Immature natural killer cell (primary cell): ENCODE measurements around the gene EIF3D. TPM values are rescaled to one million over a fixed set of nuclear protein-coding genes. Genes with fewer than 3 reads are reported as not detected.
"Not testable (repeated sequence)": the region's sequence is repeated elsewhere in the genome, so short reads cannot be mapped to it uniquely, and the experiment has no call there.

ENCODE experiments used
- DNase-seq, 3 donors: peaks; one replicate each; pipeline ENCODE4 v3.0.0; 2022; ENCODE audit warnings: mixed read lengths in 1 of 3
- H3K27ac Mint-ChIP-seq, 6 donors: one replicate each; pipeline ENCODE4 v1.8.0; 2020; ENCODE audit warnings: mixed read lengths in 6 of 6, mild to moderate bottlenecking in 5 of 6, inconsistent platforms in 4 of 6, moderate library complexity in 3 of 6
- H3K27me3 Mint-ChIP-seq, 3 donors: one replicate each; pipeline ENCODE4 v1.8.0; 2020 to 2021; ENCODE audit warnings: low read depth in 3 of 3, mild to moderate bottlenecking in 3 of 3, mixed read lengths in 3 of 3, moderate library complexity in 3 of 3, inconsistent platforms in 1 of 3
- H3K36me3 Mint-ChIP-seq, 3 donors: one replicate each; pipeline ENCODE4 v1.8.0; 2020; ENCODE audit warnings: mixed read lengths in 3 of 3, inconsistent platforms in 2 of 3, mild to moderate bottlenecking in 2 of 3
- H3K4me1 Mint-ChIP-seq, 2 donors: one replicate each; pipeline ENCODE4 v1.8.0; 2020; ENCODE audit warnings: inconsistent platforms in 2 of 2, mild to moderate bottlenecking in 2 of 2, mixed read lengths in 2 of 2, moderate library complexity in 1 of 2
- H3K4me3 Mint-ChIP-seq, 5 donors: one replicate each; pipeline ENCODE4 v1.8.0; 2020; ENCODE audit warnings: mild to moderate bottlenecking in 5 of 5, mixed read lengths in 5 of 5, inconsistent platforms in 3 of 5, moderate library complexity in 3 of 5
- H3K9me3 Mint-ChIP-seq, 6 donors: one replicate each; pipeline ENCODE4 v1.8.0; 2020; ENCODE audit warnings: mild to moderate bottlenecking in 6 of 6, mixed read lengths in 6 of 6, inconsistent platforms in 4 of 6, moderate library complexity in 3 of 6
- polyA plus RNA-seq, 3 donors: library from polyadenylated mRNA; unstranded; fragments of 300-500 nt; fragmentation: Illumina TruSeq; gene quantifications; one replicate each; pipeline ENCODE4 v1.2.3, GENCODE V29; 2021

Gene EIF3D
- polyA plus RNA-seq, 3 donors from 2014 or later, result 95.1 to 155 (median 124) TPM

DNA sequence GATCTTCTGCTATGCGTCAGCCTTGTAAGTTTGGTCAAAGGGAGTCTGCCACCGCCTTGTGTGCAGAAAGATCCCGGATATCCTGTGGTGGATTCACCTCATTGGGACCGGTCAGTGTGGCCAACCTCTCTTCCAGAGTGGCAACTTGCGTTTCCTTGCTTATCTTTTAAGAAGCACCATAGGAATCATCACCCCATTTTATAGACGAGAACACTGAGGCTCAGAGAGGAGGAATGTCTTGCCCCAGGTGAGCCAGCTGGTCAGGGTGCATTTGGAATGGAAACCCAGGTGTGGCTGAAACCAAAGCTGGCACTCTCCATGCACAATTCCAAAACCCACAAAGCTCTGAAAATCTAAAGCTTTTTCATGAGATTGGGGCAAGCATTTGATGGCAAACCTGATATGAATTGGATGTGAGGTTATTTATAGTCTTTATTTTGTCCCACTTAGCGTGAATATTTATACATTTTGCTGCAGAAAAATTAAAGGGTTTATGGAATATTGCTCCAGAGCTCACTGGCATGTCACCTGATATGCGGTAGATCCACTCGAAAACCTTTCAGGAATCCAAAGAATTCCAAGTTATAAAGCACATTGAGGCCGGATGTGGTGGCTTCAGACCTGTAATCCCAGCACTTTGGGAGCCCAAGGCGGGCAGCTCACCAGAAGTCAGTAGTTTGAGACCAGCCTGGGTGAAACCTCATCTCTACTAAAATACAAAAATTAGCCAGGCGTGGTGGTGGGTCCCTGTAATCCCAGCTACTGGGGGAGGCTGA, 12.1 kb upstream of the EIF3D start:
- no peaks in the 10 kb centered on the region for H3K36me3 Mint-ChIP-seq
- H3K4me3 Mint-ChIP-seq, result no peak overlapping the region
- H3K9me3 Mint-ChIP-seq, result no peaks in the 10 kb centered on the region
- peaks cover 0 to 10% (median 1%) of the 10 kb centered on the region in 3 donors for H3K27me3 Mint-ChIP-seq
- no peak for DNase-seq
- H3K4me1 Mint-ChIP-seq, result no peaks in the 10 kb centered on the region
- no peak overlapping the region for H3K27ac Mint-ChIP-seq

GRCh38 chr22:36538529-36538928, 9.6 kb upstream of the EIF3D start:
- no peak for DNase-seq
- no peaks in the 10 kb centered on the region for H3K4me1 Mint-ChIP-seq
- H3K4me3 Mint-ChIP-seq, result no peak overlapping the region
- no peaks in the 10 kb centered on the region for H3K36me3 Mint-ChIP-seq
- H3K27me3 Mint-ChIP-seq, result peaks cover 0 to 10% (median 0%) of the 10 kb centered on the region in 3 donors
- no peak overlapping the region for H3K27ac Mint-ChIP-seq
- no peaks in the 10 kb centered on the region for H3K9me3 Mint-ChIP-seq

GRCh38 chr22:36536717-36537116, 7.8 kb upstream of the EIF3D start:
- no peak overlapping the region for H3K27ac Mint-ChIP-seq
- H3K9me3 Mint-ChIP-seq, result no peaks in the 10 kb centered on the region

GRCh38 chr22:36533320-36533719, 4.4 kb upstream of the EIF3D start:
- H3K36me3 Mint-ChIP-seq, H3K9me3 Mint-ChIP-seq, H3K4me3 Mint-ChIP-seq, H3K27ac Mint-ChIP-seq, DNase-seq: not testable (repeated sequence)
- peaks cover 10 to 11% of the 10 kb centered on the region in 2 donors for H3K4me1 Mint-ChIP-seq
- H3K27me3 Mint-ChIP-seq, result peaks cover 6 to 11% (median 8%) of the 10 kb centered on the region in 3 donors

More at GRCh38 chr22:36536717-36537116, 7.8 kb upstream of the EIF3D start:
- Mint-ChIP-seq H3K4me1 (peaks cover 0 to under 1% of the 10 kb centered on the region in 2 donors), H3K27me3 (peaks cover 0 to 14% (median 0%) of the 10 kb centered on the region in 3 donors), H3K4me3 (no peak overlapping the region), H3K36me3 (no peaks in the 10 kb centered on the region)
- DNase-seq, result no peak

- DNase-seq, result no peak
- Mint-ChIP-seq H3K4me1 (peaks cover 19% of the 10 kb centered on the region in 2 donors), H3K9me3 (no peaks in the 10 kb centered on the region), H3K4me3 (no peak overlapping the region), H3K36me3 (no peaks in the 10 kb centered on the region), H3K27me3 (peaks cover 6 to 11% (median 8%) of the 10 kb centered on the region in 3 donors), H3K27ac (peak overlapping the region in 1 of 6 donors; percentile 75)
Measured at GRCh38 chr22:36532466-36532865, 3.5 kb upstream of the EIF3D start.

- Mint-ChIP-seq H3K9me3 (no peaks in the 10 kb centered on the region), H3K4me3 (peak overlapping the region; percentile 96 to 98 (median 97)), H3K27me3 (peaks cover 6 to 11% (median 8%) of the 10 kb centered on the region in 3 donors), H3K27ac (peak overlapping the region; percentile 97 to 100 (median 98)), H3K36me3 (peaks cover 16 to 29% (median 25%) of the 10 kb centered on the region in 3 donors), H3K4me1 (peaks cover 25 to 39% of the 10 kb centered on the region in 2 donors)
- peak in 1 of 3 donors; percentile 13 for DNase-seq
Measured at GRCh38 chr22:36528341-36528740, 625 bp downstream of the EIF3D start.

DNA sequence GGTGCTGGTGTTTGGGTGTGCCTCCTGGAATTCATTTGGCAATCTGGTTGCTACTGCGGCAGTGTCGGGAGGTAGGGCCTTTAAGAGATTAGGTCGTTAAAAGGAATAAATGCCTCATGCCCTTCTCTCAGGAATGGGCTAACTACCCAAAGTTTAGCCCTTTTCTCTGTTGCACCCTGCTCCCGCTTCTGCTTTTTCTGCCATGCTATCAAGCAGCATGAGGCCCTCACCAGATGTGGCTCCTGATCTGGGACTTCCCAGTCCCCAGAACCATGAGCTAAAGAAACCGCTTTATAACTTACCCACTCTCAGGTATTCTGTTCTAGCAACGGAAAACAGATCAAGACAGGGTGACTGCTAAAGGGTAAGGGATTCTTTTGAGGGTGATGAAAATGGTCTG, 6.3 kb downstream of the EIF3D start:
- Mint-ChIP-seq H3K27me3 (peaks cover 0 to 2% (median 0%) of the 10 kb centered on the region in 3 donors), H3K4me3 (no peak overlapping the region), H3K27ac (no peak overlapping the region), H3K4me1 (peaks cover 8 to 23% of the 10 kb centered on the region in 2 donors), H3K36me3 (peaks cover 26 to 66% (median 42%) of the 10 kb centered on the region in 3 donors), H3K9me3 (no peaks in the 10 kb centered on the region)
- DNase-seq, result no peak

- Mint-ChIP-seq H3K27ac (no peak overlapping the region), H3K9me3 (no peaks in the 10 kb centered on the region), H3K36me3 (peaks cover 32 to 79% (median 47%) of the 10 kb centered on the region in 3 donors), H3K27me3 (peaks cover 0 to 3% (median 0%) of the 10 kb centered on the region in 3 donors), H3K4me1 (peaks cover under 1 to 1% of the 10 kb centered on the region in 2 donors), H3K4me3 (no peak overlapping the region)
- DNase-seq, result no peak
Measured at GRCh38 chr22:36520423-36520822, 8.5 kb downstream of the EIF3D start.

- not testable (repeated sequence) for H3K27ac Mint-ChIP-seq, H3K4me1 Mint-ChIP-seq, DNase-seq, H3K4me3 Mint-ChIP-seq, H3K9me3 Mint-ChIP-seq, H3K27me3 Mint-ChIP-seq
- peaks cover 32 to 78% (median 49%) of the 10 kb centered on the region in 3 donors for H3K36me3 Mint-ChIP-seq
Measured at GRCh38 chr22:36519906-36520305, 9.1 kb downstream of the EIF3D start.

- H3K4me3 Mint-ChIP-seq, result no peak overlapping the region
- H3K27ac Mint-ChIP-seq, result peak overlapping the region in 1 of 6 donors; percentile 55
- peaks cover 48 to 79% (median 58%) of the 10 kb centered on the region in 3 donors for H3K36me3 Mint-ChIP-seq
- peaks cover 0 to 3% of the 10 kb centered on the region in 2 donors for H3K4me1 Mint-ChIP-seq
- H3K9me3 Mint-ChIP-seq, result no peaks in the 10 kb centered on the region
- no peak for DNase-seq
- H3K27me3 Mint-ChIP-seq, result peaks cover 0 to 4% (median 1%) of the 10 kb centered on the region in 3 donors
Measured at GRCh38 chr22:36514766-36515165, 14.2 kb downstream of the EIF3D start.

GRCh38 chr22:36512991-36513390, 16.0 kb downstream of the EIF3D start:
- Mint-ChIP-seq H3K4me3 (no peak overlapping the region), H3K9me3 (no peaks in the 10 kb centered on the region), H3K36me3 (peaks cover 43 to 66% (median 52%) of the 10 kb centered on the region in 3 donors), H3K4me1 (peaks cover 0 to 5% of the 10 kb centered on the region in 2 donors), H3K27ac (peak overlapping the region in 1 of 6 donors; percentile 25), H3K27me3 (peaks cover 1 to 4% (median 2%) of the 10 kb centered on the region in 3 donors)
- no peak for DNase-seq

GRCh38 chr22:36512333-36512732, 16.6 kb downstream of the EIF3D start:
- Mint-ChIP-seq H3K4me1 (peaks cover 4 to 9% of the 10 kb centered on the region in 2 donors), H3K9me3 (no peaks in the 10 kb centered on the region), H3K27ac (peak overlapping the region in 3 of 6 donors; percentile 25 to 49 (median 43)), H3K36me3 (peaks cover 43 to 61% (median 51%) of the 10 kb centered on the region in 3 donors), H3K27me3 (peaks cover 1 to 4% (median 2%) of the 10 kb centered on the region in 3 donors), H3K4me3 (no peak overlapping the region)
- no peak for DNase-seq

DNA sequence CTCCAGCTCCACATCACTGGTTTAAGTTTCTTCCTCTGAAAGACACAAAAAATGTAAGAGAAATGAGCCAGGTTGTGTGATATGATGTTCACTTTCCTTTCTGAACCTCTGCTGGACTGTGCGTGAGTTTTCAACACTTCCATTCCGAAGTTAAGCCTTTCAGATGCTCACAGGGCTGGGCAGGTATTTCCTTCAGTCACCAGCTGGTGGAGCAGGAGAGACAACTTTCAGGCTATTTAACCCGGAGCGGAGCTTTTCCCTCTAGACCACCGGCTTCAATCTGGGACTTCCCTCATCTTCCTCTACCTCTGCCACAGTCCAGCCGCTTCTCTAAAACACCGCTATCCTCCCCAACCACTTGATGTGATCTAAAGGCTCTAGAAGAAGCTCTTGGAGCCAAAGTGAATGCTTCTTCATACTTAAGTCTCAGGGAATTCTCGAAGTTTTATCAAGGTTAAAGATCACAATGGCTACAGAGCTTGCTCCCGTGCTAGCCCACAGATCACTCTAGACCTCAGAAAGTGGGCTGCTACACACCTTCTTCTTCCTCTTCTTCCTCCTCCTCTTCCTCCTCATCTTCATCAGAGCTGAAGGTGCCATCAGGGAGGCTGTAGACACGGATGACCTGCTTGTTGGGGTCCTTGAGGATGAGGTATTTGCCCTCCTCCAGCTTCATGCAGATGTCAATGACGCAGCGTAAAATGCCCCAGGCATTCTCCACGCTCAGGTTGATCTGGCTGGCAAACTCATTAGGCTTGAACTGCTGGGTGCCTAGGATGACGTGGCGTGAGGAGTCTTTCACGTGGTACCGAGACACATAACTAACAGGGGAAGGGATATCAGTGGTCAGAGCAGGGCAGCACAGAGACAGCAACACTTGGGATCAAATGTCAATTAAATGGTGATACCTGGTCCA, 17.7 kb downstream of the EIF3D start:
- peaks cover 37 to 50% (median 43%) of the 10 kb centered on the region in 3 donors for H3K36me3 Mint-ChIP-seq
- peak in 1 of 3 donors; percentile 26 for DNase-seq
- peak overlapping the region; percentile 43 to 80 (median 70) for H3K27ac Mint-ChIP-seq
- no peaks in the 10 kb centered on the region for H3K9me3 Mint-ChIP-seq
- no peak overlapping the region for H3K4me3 Mint-ChIP-seq
- H3K27me3 Mint-ChIP-seq, result peaks cover 1 to 4% (median 2%) of the 10 kb centered on the region in 3 donors
- H3K4me1 Mint-ChIP-seq, result peaks cover 6 to 12% of the 10 kb centered on the region in 2 donors
